ENCODE data around the gene RECQL5.

DNA sequence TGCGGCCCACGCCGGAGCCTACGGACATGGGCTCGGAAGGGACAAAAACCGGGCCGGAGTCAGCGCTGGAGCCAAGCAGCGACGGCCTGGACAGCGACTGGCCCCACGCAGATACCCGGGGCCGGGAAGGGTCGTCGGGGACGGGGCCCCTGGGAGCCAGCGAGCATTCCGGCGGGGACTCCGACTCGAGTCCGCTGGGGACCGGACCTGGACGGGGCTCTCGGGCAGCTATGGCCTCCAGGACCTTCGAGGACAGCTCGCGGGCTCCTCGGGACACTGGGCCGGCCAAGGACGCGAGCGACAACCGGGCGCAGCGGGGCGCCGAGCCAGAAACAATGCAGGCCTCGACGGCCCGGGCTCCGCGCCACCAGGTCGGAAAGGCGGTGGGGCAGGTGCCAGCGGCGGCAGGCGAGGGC is 78.3 kb downstream of the RECQL5 start:
- TF ChIP-seq, protein P1, sequence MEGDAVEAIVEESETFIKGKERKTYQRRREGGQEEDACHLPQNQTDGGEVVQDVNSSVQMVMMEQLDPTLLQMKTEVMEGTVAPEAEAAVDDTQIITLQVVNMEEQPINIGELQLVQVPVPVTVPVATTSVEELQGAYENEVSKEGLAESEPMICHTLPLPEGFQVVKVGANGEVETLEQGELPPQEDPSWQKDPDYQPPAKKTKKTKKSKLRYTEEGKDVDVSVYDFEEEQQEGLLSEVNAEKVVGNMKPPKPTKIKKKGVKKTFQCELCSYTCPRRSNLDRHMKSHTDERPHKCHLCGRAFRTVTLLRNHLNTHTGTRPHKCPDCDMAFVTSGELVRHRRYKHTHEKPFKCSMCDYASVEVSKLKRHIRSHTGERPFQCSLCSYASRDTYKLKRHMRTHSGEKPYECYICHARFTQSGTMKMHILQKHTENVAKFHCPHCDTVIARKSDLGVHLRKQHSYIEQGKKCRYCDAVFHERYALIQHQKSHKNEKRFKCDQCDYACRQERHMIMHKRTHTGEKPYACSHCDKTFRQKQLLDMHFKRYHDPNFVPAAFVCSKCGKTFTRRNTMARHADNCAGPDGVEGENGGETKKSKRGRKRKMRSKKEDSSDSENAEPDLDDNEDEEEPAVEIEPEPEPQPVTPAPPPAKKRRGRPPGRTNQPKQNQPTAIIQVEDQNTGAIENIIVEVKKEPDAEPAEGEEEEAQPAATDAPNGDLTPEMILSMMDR (IDR thresholded peaks at IDR 0.05): no peak
- TF ChIP-seq POLR2A (IDR thresholded peaks at IDR 0.05): no peak
